ENCODE data around the gene BBS4. TPM values are rescaled to one million over a fixed set of nuclear protein-coding genes. Genes with fewer than 3 reads are reported as not detected.

BBS4 gene
- total RNA-seq, 1 experiment from 2014 or later = 24.8 TPM

Other genes starting within 250 kb of the BBS4 start
- 25.6 and 32.2 TPM in 2 replicates for gene ARIH1, start 211.9 kb upstream of the BBS4 start, total RNA-seq (2014; rRNA removed; shearing (Covaris generic))
- not detected in 2 replicates for gene GOLGA6B, start 31.5 kb upstream of the BBS4 start, total RNA-seq (2014; rRNA removed; shearing (Covaris generic))
- gene HIGD2B, start within 50 bp of the BBS4 start, total RNA-seq (2014; rRNA removed; shearing (Covaris generic)) = not detected in 2 replicates
- gene ADPGK, start 97.6 kb downstream of the BBS4 start, total RNA-seq (2014; rRNA removed; shearing (Covaris generic)) = 100 and 104 TPM in 2 replicates